Fibroblast of the conjunctiva (primary cell): ENCODE data around the gene ARFIP2.

Source experiments
- DNase-seq: peaks from one replicate; pipeline ENCODE4 v3.0.0-alpha.2; 2010; ENCODE audit warnings: low read depth

Gene ARFIP2

DNA sequence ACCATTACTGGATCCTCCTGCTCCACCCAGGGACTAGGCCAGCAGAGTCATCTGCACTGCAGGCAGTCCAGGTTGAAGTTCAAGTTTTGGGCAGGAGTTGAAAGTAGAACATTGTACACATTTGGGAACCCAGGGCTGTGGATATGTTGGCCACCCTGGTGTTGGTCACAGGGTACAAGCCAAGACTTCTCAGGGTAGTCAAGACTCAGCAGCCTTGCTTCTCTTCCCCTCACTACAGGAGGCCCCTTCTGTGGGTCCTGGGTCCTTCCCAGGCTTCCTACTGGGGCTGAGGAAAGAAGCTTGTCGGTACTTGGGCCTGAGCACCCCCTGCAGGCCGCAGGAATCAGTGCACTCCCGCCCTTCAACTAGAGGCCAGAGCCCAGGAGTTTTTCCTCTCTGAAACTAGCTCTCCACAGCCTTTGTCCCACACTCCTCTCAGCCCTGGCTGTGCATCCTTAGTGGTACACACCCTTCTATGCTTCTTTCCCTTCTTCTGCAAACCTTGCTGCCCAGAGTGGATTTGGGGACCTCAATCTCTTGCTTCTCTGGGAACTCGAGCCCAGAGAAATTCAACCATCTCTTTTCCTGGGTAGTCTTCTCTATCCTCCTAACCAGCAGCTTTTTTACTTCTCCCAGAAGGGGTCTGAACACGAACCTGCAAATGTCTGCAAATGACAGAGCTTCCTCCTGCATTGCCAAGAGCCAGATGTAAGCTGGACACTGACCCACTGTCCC is 37.7 kb downstream of the ARFIP2 start:
- DNase-seq: no peak

DNA sequence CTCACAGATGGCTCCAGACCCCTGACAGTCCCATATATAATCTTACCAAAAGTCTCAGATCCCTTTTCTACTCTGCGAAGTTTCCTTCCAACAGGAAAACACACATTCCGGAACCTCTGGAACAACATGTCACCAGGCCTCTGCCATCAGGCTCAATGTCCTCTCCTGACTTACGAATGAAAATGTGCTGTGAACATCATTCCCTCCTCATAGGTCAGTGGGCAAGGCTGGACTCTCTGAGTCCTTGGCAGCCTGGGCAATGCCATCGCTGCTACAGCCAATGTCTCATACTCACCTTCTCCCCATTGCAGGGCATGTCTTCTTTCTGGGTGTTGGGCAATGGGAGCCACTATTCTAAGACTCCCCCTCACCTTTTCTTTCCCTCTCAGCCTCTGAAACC is 38.7 kb downstream of the ARFIP2 start:
- no peak for DNase-seq

DNA sequence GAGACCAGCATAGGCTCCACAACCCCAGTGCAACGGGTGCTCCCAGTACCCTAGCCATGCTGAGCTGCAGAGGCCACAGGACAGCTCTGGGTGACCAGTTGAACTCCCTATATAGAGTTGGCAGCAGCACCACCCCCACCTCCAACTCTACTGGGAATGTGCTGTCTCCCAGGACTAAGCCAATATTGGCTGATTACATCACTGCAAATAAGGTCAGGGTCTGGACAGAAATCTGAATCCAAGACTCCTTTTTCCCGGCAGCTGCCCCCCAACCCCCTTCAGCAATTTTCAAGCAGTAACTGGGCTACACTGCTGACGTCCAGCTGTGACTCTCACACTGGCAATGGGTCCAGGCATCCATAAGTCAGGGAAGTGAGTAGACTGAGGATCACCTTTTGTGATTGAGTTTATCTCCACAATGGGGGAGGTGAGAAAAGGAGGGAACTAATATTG is 40.2 kb downstream of the ARFIP2 start, which contains the start of gene HPX:
TSS of gene HPX (minus strand) at position 82 of the 453 bp plus-strand sequence. CDS start at position 58, 24 bp downstream.
- DNase-seq: no peak

DNA sequence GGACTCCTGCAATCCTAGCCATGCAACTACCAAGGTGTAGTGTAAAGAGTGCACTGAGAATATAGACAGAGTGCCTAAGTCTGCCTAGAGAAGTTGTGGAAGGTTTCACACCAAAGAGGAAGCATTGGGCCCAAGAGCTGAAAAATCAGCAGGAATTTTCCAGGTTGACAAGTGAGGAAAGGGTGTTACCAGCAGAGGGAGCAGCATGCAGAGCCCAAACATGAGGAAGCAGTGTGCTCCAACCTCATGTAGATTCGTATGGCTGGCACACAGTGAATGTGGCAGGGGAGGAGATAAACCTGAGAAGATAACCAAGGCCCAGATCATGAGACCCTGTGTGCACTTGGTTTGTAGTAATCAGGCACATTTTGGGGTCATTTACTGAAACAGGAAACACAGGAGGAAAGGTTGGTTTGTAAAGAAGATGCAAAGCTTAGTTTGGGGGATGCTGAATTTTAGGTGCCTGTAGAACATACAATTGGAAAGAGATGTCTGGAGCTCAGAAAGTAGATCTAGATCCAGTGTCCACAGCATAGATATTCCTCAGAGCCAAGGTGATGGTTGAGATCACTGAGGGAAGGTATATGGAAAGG is 42.1 kb downstream of the ARFIP2 start:
- peak; percentile 38 for DNase-seq

DNA sequence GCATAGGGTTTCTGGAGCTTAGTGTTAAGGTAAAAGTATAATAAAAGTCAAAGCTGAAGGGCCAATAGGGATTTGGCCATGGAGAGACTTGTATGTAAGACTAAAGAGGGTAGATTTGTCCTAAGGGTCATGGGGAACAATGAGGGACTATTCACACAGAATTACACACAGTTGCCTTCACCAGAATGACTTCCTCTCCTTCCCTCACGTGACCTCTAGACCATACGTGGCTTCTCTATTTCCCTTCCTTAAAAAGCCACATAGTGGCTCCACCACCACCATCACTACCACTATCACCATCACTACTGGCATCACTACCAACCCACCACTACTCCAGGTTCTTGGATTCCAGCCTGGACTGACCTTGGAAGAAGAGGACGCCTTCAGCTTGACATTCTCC is 43.1 kb downstream of the ARFIP2 start:
- no peak for DNase-seq

DNA sequence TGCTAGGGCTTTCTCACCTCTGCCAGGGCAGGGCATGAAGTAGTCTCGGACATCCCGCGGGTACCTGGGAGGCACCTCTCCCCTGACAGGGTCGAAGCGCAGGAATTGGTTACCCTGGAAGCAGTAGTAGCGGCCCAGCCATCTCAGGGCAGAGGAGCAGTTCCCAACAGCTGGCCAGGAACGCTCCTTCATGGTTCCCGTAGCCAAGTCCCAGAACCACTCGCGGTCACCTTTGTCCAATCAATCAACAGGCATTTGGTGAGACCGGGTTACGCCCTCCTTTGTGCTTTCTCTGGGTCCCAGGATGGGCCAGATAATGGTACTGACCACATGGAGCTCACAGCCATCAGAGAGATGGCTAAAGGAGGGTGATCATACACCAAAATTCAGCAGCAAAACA is 43.7 kb downstream of the ARFIP2 start:
- no peak for DNase-seq

DNA sequence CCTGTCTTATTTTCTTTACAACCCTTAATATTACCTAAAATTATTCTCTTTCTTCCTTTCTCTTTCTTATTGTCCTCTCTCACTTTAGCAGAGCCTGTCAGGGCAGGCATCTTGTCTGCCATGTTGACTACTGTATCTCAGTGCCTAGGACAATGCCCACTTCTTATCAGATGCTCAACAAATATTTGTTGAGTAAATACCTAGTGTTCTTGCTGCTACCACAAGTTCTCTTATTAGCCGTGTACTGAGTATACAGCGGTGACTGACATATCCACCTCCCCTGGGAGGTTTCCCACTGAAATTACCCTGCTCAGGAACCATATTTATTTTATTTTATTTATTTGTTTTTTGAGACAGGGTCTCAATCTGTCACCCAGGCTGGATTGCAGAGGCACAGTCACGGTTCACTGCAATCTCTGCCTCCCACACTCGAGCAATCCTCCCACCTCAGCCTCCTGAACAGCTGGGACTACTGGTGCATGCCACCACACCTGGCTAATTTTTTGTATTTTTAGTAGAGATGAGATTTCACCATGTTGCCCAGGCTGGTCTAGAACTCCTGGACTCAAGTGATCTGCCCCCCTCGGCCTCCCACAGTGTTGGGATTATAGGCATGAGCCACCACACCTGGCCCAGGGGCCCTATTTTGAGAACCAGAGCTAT is 47.0 kb downstream of the ARFIP2 start:
- DNase-seq: no peak

DNA sequence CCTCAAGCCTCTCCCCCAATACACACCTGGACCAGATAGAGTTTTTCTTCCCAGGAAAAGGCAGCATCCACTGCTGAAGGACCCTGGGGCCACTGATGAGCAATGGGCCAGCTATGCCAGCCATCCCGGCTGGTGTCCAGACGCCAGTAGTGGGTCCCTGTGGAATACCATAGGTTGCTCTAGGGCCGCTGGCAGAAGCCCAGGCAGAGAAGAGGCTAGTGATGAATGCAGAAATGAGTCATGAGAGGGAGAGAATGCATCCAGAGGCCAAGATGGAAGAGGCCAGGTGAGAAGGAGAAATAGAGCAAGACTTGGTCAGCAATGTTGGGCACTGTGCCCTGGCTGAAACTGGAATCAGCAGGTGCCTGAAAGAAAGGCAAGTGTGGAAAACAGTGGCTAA is 49.3 kb downstream of the ARFIP2 start:
- peak; percentile 46 for DNase-seq

DNA sequence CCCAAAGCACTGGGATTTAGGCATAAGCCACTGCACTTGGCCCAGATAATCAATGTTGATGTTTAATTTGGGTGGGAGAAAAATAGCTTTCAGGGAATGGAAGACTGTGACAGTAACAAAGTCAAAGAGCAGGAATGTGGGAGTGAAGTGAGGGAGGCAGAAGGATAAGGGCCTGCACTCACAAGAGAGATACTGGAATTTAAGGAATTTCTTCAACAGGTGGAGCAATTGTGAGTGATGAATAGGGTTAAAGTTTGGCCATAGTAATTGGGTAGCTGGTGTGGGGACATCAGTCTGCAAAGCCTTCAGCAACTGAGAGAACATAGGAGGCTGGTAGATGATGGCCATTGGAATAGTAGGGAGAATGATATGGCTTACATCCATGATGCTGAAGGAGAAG is 53.6 kb downstream of the ARFIP2 start:
- DNase-seq: no peak
